ENCODE data around the gene NADSYN1. TPM values are rescaled to one million over a fixed set of nuclear protein-coding genes. Genes with fewer than 3 reads are reported as not detected.

The NADSYN1 gene
- total RNA-seq, 1 experiment from 2014 or later = 36.8 TPM

GRCh38 chr11:71431271-71431670, 21.7 kb upstream of the NADSYN1 start:
- in situ Hi-C loops (cut with HindIII; ENCODE audit: low pct_unique_long_range_greater_than_20kb, low sequenced_read_pairs) = no loop called here
- no peak for DNase-seq (ENCODE audit: low read depth)

- no peak for DNase-seq (ENCODE audit: low read depth)
- in situ Hi-C loops (cut with HindIII; ENCODE audit: low pct_unique_long_range_greater_than_20kb, low sequenced_read_pairs) = no loop called here
These were observed 20.0 kb upstream of the NADSYN1 start for GRCh38 chr11:71432761-71433647.

- in situ Hi-C loops (cut with HindIII; ENCODE audit: low pct_unique_long_range_greater_than_20kb, low sequenced_read_pairs) = no loop called here
- no peak for DNase-seq (ENCODE audit: low read depth)
These were observed 19.2 kb upstream of the NADSYN1 start for GRCh38 chr11:71433648-71434450.

- in situ Hi-C loops (cut with HindIII; ENCODE audit: low pct_unique_long_range_greater_than_20kb, low sequenced_read_pairs) = no loop called here
- DNase-seq (ENCODE audit: low read depth) = no peak
These were observed 18.4 kb upstream of the NADSYN1 start for GRCh38 chr11:71434576-71435130.

GRCh38 chr11:71435278-71435951, 17.6 kb upstream of the NADSYN1 start:
- in situ Hi-C loops (cut with HindIII; ENCODE audit: low pct_unique_long_range_greater_than_20kb, low sequenced_read_pairs) = no loop called here
- DNase-seq (ENCODE audit: low read depth) = no peak

GRCh38 chr11:71436861-71437260, 16.1 kb upstream of the NADSYN1 start:
- no peak for DNase-seq (ENCODE audit: low read depth)
- in situ Hi-C loops (cut with HindIII; ENCODE audit: low pct_unique_long_range_greater_than_20kb, low sequenced_read_pairs) = no loop called here

GRCh38 chr11:71437399-71437798, 15.6 kb upstream of the NADSYN1 start:
- DNase-seq (ENCODE audit: low read depth) = no peak
- in situ Hi-C loops (cut with HindIII; ENCODE audit: low pct_unique_long_range_greater_than_20kb, low sequenced_read_pairs) = no loop called here

GRCh38 chr11:71437879-71438278, 15.1 kb upstream of the NADSYN1 start:
- DNase-seq (ENCODE audit: low read depth) = no peak
- in situ Hi-C loops (cut with HindIII; ENCODE audit: low pct_unique_long_range_greater_than_20kb, low sequenced_read_pairs) = no loop called here

GRCh38 chr11:71438650-71439049, 14.4 kb upstream of the NADSYN1 start:
- DNase-seq (ENCODE audit: low read depth) = no peak

GRCh38 chr11:71440021-71440755, 12.8 kb upstream of the NADSYN1 start:
- DNase-seq (ENCODE audit: low read depth) = no peak
- in situ Hi-C loops (cut with HindIII; ENCODE audit: low pct_unique_long_range_greater_than_20kb, low sequenced_read_pairs) = no loop called here

More at GRCh38 chr11:71438650-71439049, 14.4 kb upstream of the NADSYN1 start:
- in situ Hi-C loops (cut with HindIII; ENCODE audit: low pct_unique_long_range_greater_than_20kb, low sequenced_read_pairs) = no loop called here

- in situ Hi-C loops (cut with HindIII; ENCODE audit: low pct_unique_long_range_greater_than_20kb, low sequenced_read_pairs) = no loop called here
- DNase-seq (ENCODE audit: low read depth) = no peak
These were observed 11.8 kb upstream of the NADSYN1 start for GRCh38 chr11:71441251-71441650.

- in situ Hi-C loops (cut with HindIII; ENCODE audit: low pct_unique_long_range_greater_than_20kb, low sequenced_read_pairs) = no loop called here
- DNase-seq (ENCODE audit: low read depth) = no peak
These were observed 10.9 kb upstream of the NADSYN1 start for GRCh38 chr11:71442123-71442522.

- in situ Hi-C loops (cut with HindIII; ENCODE audit: low pct_unique_long_range_greater_than_20kb, low sequenced_read_pairs) = no loop called here
- no peak for DNase-seq (ENCODE audit: low read depth)
These were observed 10.1 kb upstream of the NADSYN1 start for GRCh38 chr11:71442880-71443279.

GRCh38 chr11:71443736-71444445, 9.1 kb upstream of the NADSYN1 start:
- no peak for DNase-seq (ENCODE audit: low read depth)
- in situ Hi-C loops (cut with HindIII; ENCODE audit: low pct_unique_long_range_greater_than_20kb, low sequenced_read_pairs) = no loop called here

GRCh38 chr11:71444811-71445210, 8.2 kb upstream of the NADSYN1 start:
- in situ Hi-C loops (cut with HindIII; ENCODE audit: low pct_unique_long_range_greater_than_20kb, low sequenced_read_pairs) = no loop called here
- DNase-seq (ENCODE audit: low read depth) = no peak

- no peak for DNase-seq (ENCODE audit: low read depth)
- in situ Hi-C loops (cut with HindIII; ENCODE audit: low pct_unique_long_range_greater_than_20kb, low sequenced_read_pairs) = no loop called here
These were observed 6.9 kb upstream of the NADSYN1 start for GRCh38 chr11:71446150-71446549.

GRCh38 chr11:71446942-71447688, 5.9 kb upstream of the NADSYN1 start:
- no peak for DNase-seq (ENCODE audit: low read depth)
- in situ Hi-C loops (cut with HindIII; ENCODE audit: low pct_unique_long_range_greater_than_20kb, low sequenced_read_pairs) = no loop called here

Data from Caki2 (cell line).